HG03175 (cell line): ENCODE data around the gene F11R.
"Not testable (repeated sequence)": the region's sequence is repeated elsewhere in the genome, so short reads cannot be mapped to it uniquely, and the experiment has no call there.

Experiments
- ATAC-seq: cut with Tn5 transposase; IDR thresholded peaks from one replicate; pipeline ENCODE4 v1.9.1; 2021; ENCODE audit warnings: mild to moderate bottlenecking, moderate library complexity; ENCODE audit not compliant: unreplicated experiment

F11R gene

GRCh38 chr1:161044908-161045735 lies 24.2 kb upstream of the F11R start:
- peak; percentile 56 for ATAC-seq

GRCh38 chr1:161044535-161044907 lies 23.6 kb upstream of the F11R start:
- no peak for ATAC-seq

- no peak for ATAC-seq
Measured at GRCh38 chr1:161039546-161039945, 18.6 kb upstream of the F11R start.

GRCh38 chr1:161039154-161039545 lies 18.2 kb upstream of the F11R start:
- ATAC-seq, result no peak

- peak; percentile 88 for ATAC-seq
Measured at GRCh38 chr1:161038523-161039153, 17.7 kb upstream of the F11R start, which contains the start of gene TSTD1. TSS of gene TSTD1 (minus strand) at chr1:161038964. CDS start at chr1:161038889, 75 bp downstream.

GRCh38 chr1:161037661-161038522 lies 16.9 kb upstream of the F11R start:
- no peak for ATAC-seq

GRCh38 chr1:161033751-161034150 lies 12.8 kb upstream of the F11R start:
- no peak for ATAC-seq

- no peak for ATAC-seq
Measured at GRCh38 chr1:161032409-161032808, 11.5 kb upstream of the F11R start.

GRCh38 chr1:161031874-161032273 lies 10.9 kb upstream of the F11R start:
- no peak for ATAC-seq

- not testable (repeated sequence) for ATAC-seq
Measured at GRCh38 chr1:161029466-161029865, 8.5 kb upstream of the F11R start.

GRCh38 chr1:161026954-161027353 lies 6.0 kb upstream of the F11R start:
- not testable (repeated sequence) for ATAC-seq

GRCh38 chr1:161022432-161022831 lies 1.5 kb upstream of the F11R start:
- ATAC-seq, result not testable (repeated sequence)

GRCh38 chr1:161021970-161022353 lies 1.0 kb upstream of the F11R start:
- no peak for ATAC-seq

- ATAC-seq, result peak; percentile 87
Measured at GRCh38 chr1:161021165-161021969, 415 bp upstream of the F11R start.

GRCh38 chr1:161019751-161020495 lies 1.0 kb downstream of the F11R start:
- no peak for ATAC-seq

GRCh38 chr1:161019111-161019660 lies 1.8 kb downstream of the F11R start:
- ATAC-seq, result not testable (repeated sequence)

- ATAC-seq, result no peak
Measured at GRCh38 chr1:161018631-161018930, 2.4 kb downstream of the F11R start.

- no peak for ATAC-seq
Measured at GRCh38 chr1:161017756-161018630, 3.0 kb downstream of the F11R start.

GRCh38 chr1:161017181-161017580 lies 3.8 kb downstream of the F11R start:
- not testable (repeated sequence) for ATAC-seq
